ENCODE measurements around the gene COQ8A. TPM values are rescaled to one million over a fixed set of nuclear protein-coding genes. Genes with fewer than 3 reads are reported as not detected.
"Not testable (repeated sequence)": the region's sequence is repeated elsewhere in the genome, so short reads cannot be mapped to it uniquely, and the experiment has no call there.

Gene COQ8A
- total and polyA plus RNA-seq, 4 donors, result 16.2 to 50.5 (median 29.1) TPM

GRCh38 chr1:226921504-226921903 lies 18.6 kb upstream of the COQ8A start:
- ATAC-seq (ENCODE audit: insufficient read depth, low FRiP score) (no peak), DNase-seq (no peak)
- H3K9me3 ChIP-seq (ENCODE audit: control insufficient read depth in 4 of 4, insufficient read depth in 3 of 4, low read length in 3 of 4), result no peaks in the 10 kb centered on the region
- peak overlapping the region in 1 of 2 donors; percentile 42 for H3K27ac ChIP-seq (ENCODE audit: low read depth in 1 of 2, low read length in 1 of 2)
- no peak overlapping the region for H3K4me3 ChIP-seq
- H3K36me3 ChIP-seq (ENCODE audit: control insufficient read depth in 4 of 4, insufficient read depth in 4 of 4, low read length in 4 of 4), result no peaks in the 10 kb centered on the region
- no peak for TF ChIP-seq CTCF (IDR thresholded peaks at IDR 0.05; ENCODE audit: control extremely low read depth, extremely low read depth)
- H3K4me1 ChIP-seq (ENCODE audit: control insufficient read depth in 5 of 5, insufficient read depth in 5 of 5, low read length in 5 of 5), result peaks cover 0 to 2% (median 0%) of the 10 kb centered on the region in 5 donors
- H3K9ac ChIP-seq (ENCODE audit: insufficient read depth in 1 of 2, low read length in 2 of 2), result no peak overlapping the region
- 91 to 92% methylated on average over 5 of the region's 5 CpGs for WGBS, 2 donors
- H3K27me3 ChIP-seq (ENCODE audit: control insufficient read depth in 3 of 3, insufficient read depth in 3 of 3, low read length in 2 of 3), result no peaks in the 10 kb centered on the region

GRCh38 chr1:226929260-226930111 lies 10.6 kb upstream of the COQ8A start:
- not testable (repeated sequence) for H3K27ac ChIP-seq (ENCODE audit: low read depth in 1 of 2, low read length in 1 of 2); H3K4me3 ChIP-seq; ATAC-seq (ENCODE audit: insufficient read depth, low FRiP score); H3K9ac ChIP-seq (ENCODE audit: insufficient read depth in 1 of 2, low read length in 2 of 2); H3K4me1 ChIP-seq (ENCODE audit: control insufficient read depth in 5 of 5, insufficient read depth in 5 of 5, low read length in 5 of 5); H3K27me3 ChIP-seq (ENCODE audit: control insufficient read depth in 3 of 3, insufficient read depth in 3 of 3, low read length in 2 of 3); DNase-seq; H3K36me3 ChIP-seq (ENCODE audit: control insufficient read depth in 4 of 4, insufficient read depth in 4 of 4, low read length in 4 of 4); H3K9me3 ChIP-seq (ENCODE audit: control insufficient read depth in 4 of 4, insufficient read depth in 3 of 4, low read length in 3 of 4)
- 93 to 100% methylated on average over 5 of the region's 5 CpGs for WGBS, 2 donors

GRCh38 chr1:226934483-226935237 lies 5.4 kb upstream of the COQ8A start:
- no peaks in the 10 kb centered on the region for H3K36me3 ChIP-seq (ENCODE audit: control insufficient read depth in 4 of 4, insufficient read depth in 4 of 4, low read length in 4 of 4)

More at GRCh38 chr1:226934483-226935237, 5.4 kb upstream of the COQ8A start:
- Histone ChIP-seq H3K9ac (ENCODE audit: insufficient read depth in 1 of 2, low read length in 2 of 2) (no peak overlapping the region), H3K27ac (ENCODE audit: low read depth in 1 of 2, low read length in 1 of 2) (no peak overlapping the region), H3K27me3 (ENCODE audit: control insufficient read depth in 3 of 3, insufficient read depth in 3 of 3, low read length in 2 of 3) (no peaks in the 10 kb centered on the region), H3K4me3 (no peak overlapping the region), H3K9me3 (ENCODE audit: control insufficient read depth in 4 of 4, insufficient read depth in 3 of 4, low read length in 3 of 4) (no peaks in the 10 kb centered on the region), H3K4me1 (ENCODE audit: control insufficient read depth in 5 of 5, insufficient read depth in 5 of 5, low read length in 5 of 5) (peaks cover 0 to 10% (median 3%) of the 10 kb centered on the region in 5 donors)
- no peak for ATAC-seq (ENCODE audit: insufficient read depth, low FRiP score)
- no peak for DNase-seq
- 96% methylated on average over 3 of the region's 3 CpGs for WGBS, 2 donors
- no peak for TF ChIP-seq CTCF (IDR thresholded peaks at IDR 0.05; ENCODE audit: control extremely low read depth, extremely low read depth)

All from lung (tissue), 12 donors.